Measurements from ENCODE around the gene TRAPPC1. TPM values are rescaled to one million over a fixed set of nuclear protein-coding genes. Genes with fewer than 3 reads are reported as not detected.

Gene TRAPPC1
- total and polyA plus RNA-seq, 2 of the 8 experiments (the other 6 are each of a cell fraction or from before 2014, with no cell fraction given), result 114 to 170 TPM

GRCh38 chr17:7929158-7930023 lies 2.4 kb downstream of the TRAPPC1 start, which contains the start of gene KCNAB3 (continued):
- no peak for TF ChIP-seq CTCF (IDR thresholded peaks at IDR 0.05; ENCODE audit: control extremely low read depth in 1 of 3, insufficient read depth in 1 of 3, low read depth in 1 of 3, low read length in 3 of 3)
- TF ChIP-seq KDM1A (IDR thresholded peaks at IDR 0.05; ENCODE audit: borderline replicate concordance, low read length), result no peak
- TF ChIP-seq CTBP2 (IDR thresholded peaks at IDR 0.05; ENCODE audit: borderline replicate concordance, insufficient read depth, insufficient read length, low read length), result no peak
- TF ChIP-seq CREB1 (IDR thresholded peaks at IDR 0.05), result peak; percentile 62; the same call in 1 of the 2 replicates
- TF ChIP-seq SP2 (IDR thresholded peaks at IDR 0.05; ENCODE audit: low read length), result no peak
- TF ChIP-seq ASH2L (IDR thresholded peaks at IDR 0.05; ENCODE audit: low read length), result peak; percentile 24
